Stimulated activated naive CD8-positive, alpha-beta T cell treated with anti-CD3 and anti-CD28 coated beads, Interleukin-15, amount 100 ng/mL, for 72 hours (primary cell): ENCODE measurements around the gene PCDHA7.
"Not testable (repeated sequence)": the region's sequence is repeated elsewhere in the genome, so short reads cannot be mapped to it uniquely, and the experiment has no call there.

Experiments
- ATAC-seq: fragments of 150-1000 bp; cut with Tn5 transposase; 2 replicates; pipeline ENCODE4 v1.10.0; 2021; ENCODE audit warnings: mild to moderate bottlenecking, moderate library complexity
- DNase-seq, 2 donors: peaks; one replicate each; pipeline ENCODE4 v3.0.0; 2021 to 2022
- H3K27ac Mint-ChIP-seq, 2 donors: one replicate each; pipeline ENCODE4 v1.8.0; 2022; ENCODE audit warnings: mild to moderate bottlenecking in 2 of 2, mixed read lengths in 2 of 2, moderate library complexity in 2 of 2
- H3K27me3 Mint-ChIP-seq: one replicate; pipeline ENCODE4 v1.8.0; 2022; ENCODE audit warnings: mixed read lengths
- H3K4me1 Mint-ChIP-seq: one replicate; pipeline ENCODE4 v1.8.0; 2022; ENCODE audit warnings: mild to moderate bottlenecking, mixed read lengths
- H3K4me3 Mint-ChIP-seq, 2 donors: one replicate each; pipeline ENCODE4 v1.8.0; 2022; ENCODE audit warnings: mild to moderate bottlenecking in 2 of 2, mixed read lengths in 2 of 2, moderate library complexity in 1 of 2
- H3K9me3 Mint-ChIP-seq, 2 donors: one replicate each; pipeline ENCODE4 v1.8.0; 2022; ENCODE audit warnings: mixed read lengths in 2 of 2

The PCDHA7 gene

GRCh38 chr5:140875085-140876065, 41.3 kb downstream of the PCDHA7 start, which contains the start of gene PCDHA12:
Gene PCDHA12 (plus strand): TSS chr5:140875308. CDS start chr5:140875473, 165 bp downstream.
- Mint-ChIP-seq H3K27me3 (peaks cover 29% of the 10 kb centered on the region), H3K27ac (no peak within 1 kb of the TSS), H3K9me3 (peaks cover 0 to 7% of the 10 kb centered on the region in 2 donors), H3K4me3 (no peak within 1 kb of the TSS), H3K4me1 (no peaks in the 10 kb centered on the region)
- ATAC-seq (no peak), DNase-seq (no peak)

GRCh38 chr5:140876541-140877261, 42.6 kb downstream of the PCDHA7 start:
- DNase-seq, H3K4me3 Mint-ChIP-seq, H3K27ac Mint-ChIP-seq, ATAC-seq, H3K4me1 Mint-ChIP-seq: not testable (repeated sequence)
- peaks cover 43% of the 10 kb centered on the region for H3K27me3 Mint-ChIP-seq
- peaks cover 5 to 20% of the 10 kb centered on the region in 2 donors for H3K9me3 Mint-ChIP-seq

GRCh38 chr5:140877262-140877581, 43.2 kb downstream of the PCDHA7 start:
- no peak for ATAC-seq
- DNase-seq, result no peak
- H3K9me3 Mint-ChIP-seq, result peaks cover 10 to 21% of the 10 kb centered on the region in 2 donors
- no peak overlapping the region for H3K27ac Mint-ChIP-seq
- H3K27me3 Mint-ChIP-seq, result peaks cover 46% of the 10 kb centered on the region
- no peak overlapping the region for H3K4me3 Mint-ChIP-seq
- no peaks in the 10 kb centered on the region for H3K4me1 Mint-ChIP-seq

- ATAC-seq (no peak), DNase-seq (no peak)
- peaks cover 27% of the 10 kb centered on the region for H3K27me3 Mint-ChIP-seq
- H3K4me1 Mint-ChIP-seq, result no peaks in the 10 kb centered on the region
- H3K9me3 Mint-ChIP-seq, result peaks cover 16 to 27% of the 10 kb centered on the region in 2 donors
- H3K27ac Mint-ChIP-seq, result no peak within 1 kb of the TSS
- no peak within 1 kb of the TSS for H3K4me3 Mint-ChIP-seq
Observed at GRCh38 chr5:140881889-140882590, 48.0 kb downstream of the PCDHA7 start, which contains the start of gene PCDHA13. Gene PCDHA13 (plus strand): TSS chr5:140882124. CDS start chr5:140882269, 145 bp downstream.

- H3K27me3 Mint-ChIP-seq, result peaks cover 31% of the 10 kb centered on the region
- H3K27ac Mint-ChIP-seq, result no peak overlapping the region
- no peak for DNase-seq
- no peak for ATAC-seq
- no peaks in the 10 kb centered on the region for H3K4me1 Mint-ChIP-seq
- H3K9me3 Mint-ChIP-seq, result peaks cover 20 to 29% of the 10 kb centered on the region in 2 donors
- H3K4me3 Mint-ChIP-seq, result no peak overlapping the region
Observed at GRCh38 chr5:140882591-140882899, 48.5 kb downstream of the PCDHA7 start.

- H3K9me3 Mint-ChIP-seq, result peaks cover 22 to 30% of the 10 kb centered on the region in 2 donors
- no peak overlapping the region for H3K4me3 Mint-ChIP-seq
- H3K27ac Mint-ChIP-seq, result peak overlapping the region in 1 of 2 donors; percentile 50
- no peak for DNase-seq
- peaks cover 34% of the 10 kb centered on the region for H3K27me3 Mint-ChIP-seq
- no peak for ATAC-seq
- H3K4me1 Mint-ChIP-seq, result no peaks in the 10 kb centered on the region
Observed at GRCh38 chr5:140883373-140883772, 49.3 kb downstream of the PCDHA7 start.

- DNase-seq (no peak), ATAC-seq (no peak)
- Mint-ChIP-seq H3K27ac (no peak overlapping the region), H3K27me3 (peaks cover 34% of the 10 kb centered on the region), H3K4me1 (no peaks in the 10 kb centered on the region), H3K4me3 (no peak overlapping the region), H3K9me3 (peaks cover 22 to 25% of the 10 kb centered on the region in 2 donors)
Observed at GRCh38 chr5:140883927-140884697, 50.0 kb downstream of the PCDHA7 start.
